Measurements from ENCODE around the gene TBXAS1. TPM values are rescaled to one million over a fixed set of nuclear protein-coding genes. Genes with fewer than 3 reads are reported as not detected.

TBXAS1 gene
- total RNA-seq, 4 donors from 2014 or later: 23.0 to 128 (median 47.3) TPM

- TF ChIP-seq CTCF (IDR thresholded peaks at IDR 0.05; ENCODE audit: low read depth): no peak
These were observed 103.5 kb downstream of the TBXAS1 start for GRCh38 chr7:139932531-139932930.

GRCh38 chr7:139936760-139937310, 107.8 kb downstream of the TBXAS1 start:
- no peak for TF ChIP-seq CTCF (IDR thresholded peaks at IDR 0.05; ENCODE audit: low read depth)

GRCh38 chr7:139937715-139938114, 108.7 kb downstream of the TBXAS1 start:
- no peak for TF ChIP-seq CTCF (IDR thresholded peaks at IDR 0.05; ENCODE audit: low read depth)

GRCh38 chr7:139940866-139941265, 111.8 kb downstream of the TBXAS1 start:
- no peak for TF ChIP-seq CTCF (IDR thresholded peaks at IDR 0.05; ENCODE audit: low read depth)

- TF ChIP-seq CTCF (IDR thresholded peaks at IDR 0.05; ENCODE audit: low read depth): no peak
These were observed 112.4 kb downstream of the TBXAS1 start for GRCh38 chr7:139941421-139941820.

GRCh38 chr7:139941866-139942265, 112.8 kb downstream of the TBXAS1 start:
- no peak for TF ChIP-seq CTCF (IDR thresholded peaks at IDR 0.05; ENCODE audit: low read depth)

- no peak for TF ChIP-seq CTCF (IDR thresholded peaks at IDR 0.05; ENCODE audit: low read depth)
These were observed 113.6 kb downstream of the TBXAS1 start for GRCh38 chr7:139942636-139943035.
